HTR-8/SVneo (cell line): ENCODE data around the gene EVC2.
A peak's percentile ranks its signal among the peaks of the same experiment; 100 is the strongest.

Experiments
- DNase-seq: peaks from one replicate; pipeline ENCODE4 v3.0.0; 2011; ENCODE audit warnings: low spot score, mixed read lengths; ENCODE audit not compliant: insufficient read length
- FAIRE-seq: peaks from 2 replicates; lab custom pipeline; 2011; peaks lifted over from hg19 to GRCh38; lab: Jason Lieb, UNC

The EVC2 gene

GRCh38 chr4:5713861-5714260, 5.5 kb upstream of the EVC2 start:
- FAIRE-seq (no peak), DNase-seq (no peak)

- DNase-seq, result no peak
- no peak for FAIRE-seq
Measured at GRCh38 chr4:5712931-5713330, 4.6 kb upstream of the EVC2 start.

- FAIRE-seq, result no peak
- DNase-seq, result peak; percentile 17
Measured at GRCh38 chr4:5712517-5712916, 4.2 kb upstream of the EVC2 start.

DNA sequence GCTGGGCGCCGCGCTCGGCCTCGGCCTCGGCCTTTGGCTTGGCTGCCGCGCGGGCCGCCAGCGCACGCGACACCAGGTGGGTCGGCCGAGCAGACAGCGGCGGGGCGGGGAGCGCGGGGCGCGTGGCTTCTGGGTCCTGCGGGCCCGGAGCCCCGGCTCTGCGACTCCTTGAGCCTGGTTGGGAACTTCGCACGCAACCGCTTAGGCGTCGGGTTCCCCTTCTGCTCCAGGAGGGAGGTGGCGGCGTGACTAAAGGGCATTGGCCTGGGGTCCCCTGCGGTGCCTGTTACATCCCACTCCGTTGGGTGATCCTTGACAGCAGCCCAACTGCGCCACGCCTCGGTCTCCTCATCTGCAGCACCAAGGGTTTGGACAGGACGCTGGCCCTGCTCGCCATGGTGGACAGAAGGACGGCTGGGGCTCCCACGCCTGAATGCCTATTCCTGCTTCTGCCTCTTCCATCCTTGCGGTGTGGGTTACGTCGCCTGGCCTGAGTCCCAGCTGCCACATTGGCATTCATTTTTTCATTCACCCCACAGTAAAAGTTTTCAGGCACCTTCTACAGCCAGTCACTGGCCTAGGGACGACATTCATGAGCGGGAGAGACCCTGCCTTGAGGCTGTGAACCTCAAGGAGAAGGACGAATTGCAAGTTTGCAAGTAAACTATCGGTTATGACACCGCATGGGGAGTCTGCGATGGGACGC, 3.3 kb upstream of the EVC2 start:
- FAIRE-seq, result no peak
- peak; percentile 22 for DNase-seq

- DNase-seq (peak; percentile 92), FAIRE-seq (peak; percentile 71)
Measured at GRCh38 chr4:5710961-5711478, 2.7 kb upstream of the EVC2 start, which contains the start of gene EVC. Gene EVC, plus strand, starts transcription at chr4:5711201. Its CDS starts 180 bp downstream, at chr4:5711381.

- no peak for FAIRE-seq
Measured at GRCh38 chr4:5710065-5710960, 2.0 kb upstream of the EVC2 start.

GRCh38 chr4:5709207-5709575, 832 bp upstream of the EVC2 start:
- DNase-seq (no peak), FAIRE-seq (no peak)

More at GRCh38 chr4:5710065-5710960, 2.0 kb upstream of the EVC2 start:
- DNase-seq, result peak; percentile 43

DNA sequence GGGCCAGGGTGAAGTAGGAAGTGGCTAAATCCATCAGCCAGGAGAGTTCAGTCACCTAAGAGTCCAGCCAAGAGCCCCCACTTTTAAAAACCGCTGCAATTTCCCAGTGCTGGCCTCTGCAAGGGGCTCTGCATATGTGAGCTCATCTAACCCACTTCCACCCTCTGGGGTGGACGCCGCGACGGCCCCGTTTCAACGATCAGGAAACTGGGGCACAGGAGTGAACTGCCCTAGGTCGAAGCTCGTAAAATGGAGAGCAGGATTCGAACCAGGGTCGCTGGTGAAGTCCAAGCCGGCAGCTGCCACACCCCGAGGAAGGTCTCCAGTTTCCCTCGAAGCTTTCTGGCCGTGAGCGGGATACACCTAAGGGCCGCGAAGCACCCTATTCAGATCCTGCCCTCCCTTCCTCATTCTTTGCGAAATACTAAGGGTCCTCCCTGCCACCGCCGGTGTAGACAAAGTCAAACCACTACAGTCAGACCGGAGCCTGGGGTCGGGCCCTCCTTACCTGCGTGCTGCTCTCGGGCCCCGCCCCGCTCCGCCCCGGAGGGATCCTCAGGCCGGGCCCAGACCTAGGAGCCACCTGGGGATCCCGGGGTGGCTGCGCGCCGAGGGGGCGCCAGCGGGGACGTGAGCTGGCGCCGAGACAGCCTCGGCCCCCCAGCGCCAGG, 446 bp downstream of the EVC2 start:
- FAIRE-seq (no peak), DNase-seq (no peak)

DNA sequence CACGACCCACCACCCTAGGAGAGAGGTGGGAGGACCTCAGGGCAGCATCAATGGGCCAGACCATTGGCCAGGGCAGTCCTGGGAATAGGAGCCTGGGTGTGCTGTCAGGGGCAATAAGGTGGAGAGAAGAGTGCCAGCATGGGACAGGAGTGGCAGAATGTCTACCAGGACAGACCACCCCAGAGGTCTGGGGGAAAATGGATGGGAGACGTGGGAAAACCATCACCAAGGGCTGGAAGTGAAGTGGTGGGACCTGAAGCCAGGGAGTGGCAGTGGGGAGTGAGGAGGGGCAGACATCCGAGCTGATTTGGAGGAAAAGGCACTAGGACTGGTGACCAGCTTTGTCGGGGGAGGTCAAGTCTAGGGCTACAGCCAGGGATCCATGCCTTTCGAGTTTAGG, 993 bp downstream of the EVC2 start:
- FAIRE-seq, result no peak

GRCh38 chr4:5706486-5707290, 1.7 kb downstream of the EVC2 start:
- DNase-seq, result no peak
- no peak for FAIRE-seq

More for the DNA sequence above, 993 bp downstream of the EVC2 start:
- no peak for DNase-seq

DNA sequence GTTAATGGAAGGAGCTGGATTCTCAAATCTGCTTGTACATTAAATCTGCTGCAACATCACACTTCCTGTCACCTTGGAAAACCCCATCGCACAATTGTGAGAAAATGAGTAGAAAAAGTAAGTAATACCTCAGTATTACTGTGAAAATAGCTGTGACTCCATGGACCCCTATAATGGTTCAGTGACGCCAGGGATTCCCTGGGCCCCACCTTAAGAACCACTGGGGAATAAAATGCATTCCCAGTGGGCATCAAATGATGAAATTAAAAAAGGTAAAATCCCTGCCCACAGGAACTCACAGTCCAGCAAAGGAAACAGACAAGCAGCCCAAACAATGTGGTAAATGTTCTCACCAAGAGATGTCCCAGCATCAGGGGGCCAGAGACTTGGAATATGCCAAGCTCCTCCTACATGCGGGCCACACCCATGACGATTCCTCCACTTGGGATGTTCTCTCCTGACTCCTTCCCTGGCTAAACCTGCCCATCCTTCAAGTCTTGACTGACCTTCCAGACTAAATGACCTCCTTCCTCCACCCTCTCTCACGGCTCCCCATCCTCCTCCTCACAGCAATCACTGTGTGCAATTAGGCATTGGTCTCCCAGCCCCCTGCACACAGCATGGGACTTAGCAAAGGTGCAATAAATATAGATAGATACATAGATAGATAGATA, 2.6 kb downstream of the EVC2 start:
- DNase-seq (no peak), FAIRE-seq (no peak)

- DNase-seq, result no peak
- FAIRE-seq, result no peak
Measured at GRCh38 chr4:5704276-5704675, 4.1 kb downstream of the EVC2 start.

- DNase-seq (no peak), FAIRE-seq (no peak)
Measured at GRCh38 chr4:5703831-5704230, 4.5 kb downstream of the EVC2 start.

- no peak for FAIRE-seq
- DNase-seq, result no peak
Measured at GRCh38 chr4:5701971-5702370, 6.4 kb downstream of the EVC2 start.

- DNase-seq (no peak), FAIRE-seq (no peak)
Measured at GRCh38 chr4:5700459-5700858, 7.9 kb downstream of the EVC2 start.

DNA sequence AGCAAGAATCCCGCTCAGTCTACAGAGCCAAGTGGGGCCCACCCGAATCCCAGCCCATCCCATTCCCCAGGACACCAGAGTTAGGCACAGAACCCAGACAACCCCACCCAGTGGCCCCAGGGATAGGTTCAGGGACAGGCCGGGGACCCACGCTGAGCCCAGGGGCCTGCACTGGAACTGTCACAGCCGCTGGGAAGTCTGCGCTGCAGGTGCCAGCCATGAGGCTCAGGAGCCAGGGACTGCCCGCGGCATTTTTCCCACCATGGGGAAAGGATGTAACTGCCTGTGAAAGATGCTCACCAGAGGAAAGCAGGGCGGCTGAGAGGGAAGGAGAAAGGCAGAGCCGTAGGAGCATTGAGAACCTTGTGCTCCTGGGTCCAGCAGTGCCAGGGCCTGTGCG, 12.0 kb downstream of the EVC2 start:
- DNase-seq (no peak), FAIRE-seq (no peak)

GRCh38 chr4:5693871-5694270, 14.5 kb downstream of the EVC2 start:
- no peak for DNase-seq
- no peak for FAIRE-seq

DNA sequence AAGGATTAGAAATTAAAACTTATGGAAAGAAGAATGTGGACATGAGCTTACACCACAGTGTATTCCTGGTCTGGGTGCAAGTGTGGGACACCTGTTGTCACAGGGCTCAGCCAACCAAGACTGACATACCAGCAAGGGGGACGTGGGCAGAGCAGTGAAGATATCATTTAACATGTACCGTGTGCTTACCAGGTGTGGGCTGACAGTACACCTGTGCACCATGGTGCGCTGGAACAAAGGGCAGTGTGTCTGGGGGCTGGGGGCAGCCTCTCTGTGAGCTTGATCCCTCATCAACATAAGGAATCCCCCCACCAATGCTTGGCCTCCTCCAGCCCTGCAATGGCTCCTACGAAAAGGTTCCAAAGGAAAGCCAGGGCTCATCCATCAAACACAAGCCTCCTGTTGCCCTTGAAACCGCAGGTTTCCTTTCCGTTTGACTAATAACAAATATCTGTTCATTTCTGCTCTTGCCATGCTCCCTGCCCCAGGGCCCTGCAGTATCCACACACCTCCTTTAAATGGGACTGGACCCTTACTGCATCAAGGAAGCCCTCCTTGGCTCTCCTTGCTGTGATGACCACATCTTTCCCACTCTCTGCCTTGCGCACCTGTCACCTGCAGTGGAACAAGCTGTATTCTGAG, 16.7 kb downstream of the EVC2 start:
- no peak for DNase-seq
- no peak for FAIRE-seq

- FAIRE-seq (no peak), DNase-seq (no peak)
Measured at GRCh38 chr4:5689065-5689464, 19.3 kb downstream of the EVC2 start.
